SK-N-SH treated with all-trans-retinoic acid at 6 μM for 48 hours (cell line): ENCODE results near the gene MATCAP1.

Experiments
- ARNTL ChIP-seq: fragments of 450-650 bp; formaldehyde crosslinking; IDR thresholded peaks from 2 replicates; pipeline ENCODE4 v1.5.0; 2020; ENCODE audit warnings: low read depth, mild to moderate bottlenecking, moderate library complexity, borderline replicate concordance
- CREB5 ChIP-seq: fragments of 250-450 bp; sonication (Bioruptor Pico); IDR thresholded peaks from 2 replicates; pipeline ENCODE4 v1.5.1; 2020; ENCODE audit warnings: low read depth, mild to moderate bottlenecking, moderate library complexity
- CSDC2 ChIP-seq: fragments of 250-450 bp; sonication (Bioruptor Pico); IDR thresholded peaks from 2 replicates; pipeline ENCODE4 v1.5.0; 2020; ENCODE audit warnings: mild to moderate bottlenecking, moderate library complexity
- ISL1 ChIP-seq: fragments of 250-450 bp; sonication (Bioruptor Pico); IDR thresholded peaks from 2 replicates; pipeline ENCODE4 v2.1.2; 2022; ENCODE audit warnings: mild to moderate bottlenecking, moderate library complexity
- PATZ1 ChIP-seq: fragments of 250-450 bp; sonication (Bioruptor Pico); IDR thresholded peaks from 2 replicates; pipeline ENCODE4 v1.8.0; 2020; ENCODE audit warnings: mild to moderate bottlenecking, moderate library complexity, borderline replicate concordance
- POU6F1 ChIP-seq: fragments of 250-450 bp; sonication (Bioruptor Pico); IDR thresholded peaks from 2 replicates; pipeline ENCODE4 v1.8.0; 2021; ENCODE audit warnings: low read depth, mild to moderate bottlenecking, moderate library complexity, borderline replicate concordance
- SNAI2 ChIP-seq: fragments of 250-450 bp; sonication (Bioruptor Pico); IDR thresholded peaks from 2 replicates; pipeline ENCODE4 v1.5.0; 2020; ENCODE audit warnings: mild to moderate bottlenecking, moderate library complexity
- TCF4 ChIP-seq: fragments of 250-450 bp; sonication (Bioruptor Pico); IDR thresholded peaks from 2 replicates; pipeline ENCODE4 v1.8.0; 2021; ENCODE audit warnings: mild to moderate bottlenecking, moderate library complexity, borderline replicate concordance
- ZC3H10 ChIP-seq: fragments of 250-450 bp; sonication (Bioruptor Pico); IDR thresholded peaks from 2 replicates; pipeline ENCODE4 v1.5.1; 2021; ENCODE audit warnings: mild to moderate bottlenecking, moderate library complexity
- ZFP3 ChIP-seq: fragments of 250-450 bp; sonication (Bioruptor Pico); IDR thresholded peaks from 2 replicates; pipeline ENCODE4 v1.5.0; 2020; ENCODE audit warnings: mild to moderate bottlenecking, moderate library complexity
- ZFP30 ChIP-seq: fragments of 450-650 bp; formaldehyde crosslinking; IDR thresholded peaks from 2 replicates; pipeline ENCODE4 v1.5.0; 2022; ENCODE audit warnings: mild to moderate bottlenecking, moderate library complexity
- ZNF70 ChIP-seq: fragments of 450-650 bp; formaldehyde crosslinking; IDR thresholded peaks from 2 replicates; pipeline ENCODE4 v1.5.0; 2020; ENCODE audit warnings: mild to moderate bottlenecking, moderate library complexity
- ZNF8 ChIP-seq: fragments of 450-650 bp; formaldehyde crosslinking; IDR thresholded peaks from 2 replicates; pipeline ENCODE4 v1.5.0; 2020; ENCODE audit warnings: mild to moderate bottlenecking, moderate library complexity

GRCh38 chr16:67228034-67228785, 44.4 kb upstream of the MATCAP1 start:
- TF ChIP-seq ZC3H10 (no peak), ZFP3 (CRISPR knock-in tag) (no peak), PATZ1 (no peak), CREB5 (no peak), ARNTL (no peak), POU6F1 (no peak), ZFP30 (no peak), ZNF8 (CRISPR knock-in tag) (no peak), ISL1 (no peak), SNAI2 (CRISPR knock-in tag) (no peak), CSDC2 (CRISPR knock-in tag) (no peak), TCF4 (CRISPR knock-in tag) (no peak), ZNF70 (CRISPR knock-in tag) (no peak)
